Forelimb muscle (tissue), 1 donor: ENCODE measurements around the gene KCNIP4. TPM values are rescaled to one million over a fixed set of nuclear protein-coding genes. Genes with fewer than 3 reads are reported as not detected.
"Not testable (repeated sequence)": the region's sequence is repeated elsewhere in the genome, so short reads cannot be mapped to it uniquely, and the experiment has no call there.

Experiments
- DNase-seq: peaks from one replicate; pipeline ENCODE4 v3.0.0-alpha.2; 2013; ENCODE audit warnings: low read depth
- polyA plus RNA-seq: library from polyadenylated mRNA; unstranded; fragments of 120-200 nt; gene quantifications from one replicate; pipeline ENCODE4 v1.2.1, GENCODE V29; 2013; ENCODE audit not compliant: insufficient read length

Gene KCNIP4
- polyA plus RNA-seq, 1 donor = 0.97 TPM

- DNase-seq = no peak
Measured at GRCh38 chr4:20857081-20857480, 1091.5 kb downstream of the KCNIP4 start.

- no peak for DNase-seq
Measured at GRCh38 chr4:20847124-20847747, 1101.3 kb downstream of the KCNIP4 start.

- no peak for DNase-seq
Measured at GRCh38 chr4:20844311-20844710, 1104.3 kb downstream of the KCNIP4 start.

GRCh38 chr4:20840648-20841190 is 1107.9 kb downstream of the KCNIP4 start:
- no peak for DNase-seq

- no peak for DNase-seq
Measured at GRCh38 chr4:20839957-20840356, 1108.6 kb downstream of the KCNIP4 start.

- DNase-seq = no peak
Measured at GRCh38 chr4:20838476-20838875, 1110.1 kb downstream of the KCNIP4 start.

- DNase-seq = no peak
Measured at GRCh38 chr4:20832826-20833225, 1115.7 kb downstream of the KCNIP4 start.

GRCh38 chr4:20831746-20832145 is 1116.8 kb downstream of the KCNIP4 start:
- DNase-seq = no peak

GRCh38 chr4:20829617-20830357 is 1118.8 kb downstream of the KCNIP4 start:
- no peak for DNase-seq

GRCh38 chr4:20825505-20825904 is 1123.1 kb downstream of the KCNIP4 start:
- no peak for DNase-seq

GRCh38 chr4:20816287-20816686 is 1132.3 kb downstream of the KCNIP4 start:
- DNase-seq = no peak

GRCh38 chr4:20813700-20814099 is 1134.9 kb downstream of the KCNIP4 start:
- DNase-seq = peak; percentile 6

- DNase-seq = no peak
Measured at GRCh38 chr4:20809812-20810211, 1138.8 kb downstream of the KCNIP4 start.

GRCh38 chr4:20805716-20806115 is 1142.9 kb downstream of the KCNIP4 start:
- no peak for DNase-seq

GRCh38 chr4:20787940-20788665 is 1160.5 kb downstream of the KCNIP4 start:
- no peak for DNase-seq

GRCh38 chr4:20783134-20783533 is 1165.4 kb downstream of the KCNIP4 start:
- DNase-seq = not testable (repeated sequence)

GRCh38 chr4:20778896-20779295 is 1169.7 kb downstream of the KCNIP4 start:
- no peak for DNase-seq

- peak; percentile 29 for DNase-seq
Measured at GRCh38 chr4:20773144-20773997, 1175.2 kb downstream of the KCNIP4 start.

- DNase-seq = no peak
Measured at GRCh38 chr4:20764366-20764992, 1184.1 kb downstream of the KCNIP4 start.

GRCh38 chr4:20761826-20762225 is 1186.7 kb downstream of the KCNIP4 start:
- DNase-seq = no peak

GRCh38 chr4:20761382-20761781 is 1187.2 kb downstream of the KCNIP4 start:
- DNase-seq = no peak
